K562 (cell line): ENCODE measurements around the gene CAMK2G. TPM values are rescaled to one million over a fixed set of nuclear protein-coding genes. Genes with fewer than 3 reads are reported as not detected.
A peak's percentile ranks its signal among the peaks of the same experiment; 100 is the strongest.

ENCODE experiments used
- ATAC-seq: fragments of 200-7000 bp; cut with Tn5 transposase; 3 replicates; pipeline ENCODE4 v1.9.1; 2020; ENCODE audit warnings: moderate library complexity
- BruUV-seq: library from RNA; stranded (reverse); fragments of 400-500 nt; replicated peaks from 2 replicates; lab custom pipeline; 2021; lab: Mats Ljungman, UMichigan
- CTCF ChIA-PET: fragments of 300-600 bp; formaldehyde crosslinking; extraction: SDS; loops from one replicate; lab custom pipeline; 2021; ENCODE audit warnings: low intra/inter-chr PET ratio; lab: Yijun Ruan, JAX
- POLR2A ChIA-PET: fragments of 300-600, 350-650 bp; sonication (Branson Sonifier 250); formaldehyde crosslinking; extraction: SDS; loops from one replicate; lab custom pipeline; 2021; ENCODE audit warnings: antibody characterized with exemption, inconsistent platforms; lab: Yijun Ruan, JAX
- DNase-seq, 4 experiments: peaks; one replicate each; pipeline versions ENCODE4 v3.0.0 to v3.0.0-alpha.2; 2011 to 2018; ENCODE audit warnings: low spot score in 3 of 4, mixed read lengths in 3 of 4; ENCODE audit errors: extremely low read depth in 1 of 4
- FAIRE-seq: peaks from 2 replicates; lab custom pipeline; 2011; peaks lifted over from hg19 to GRCh38; lab: Jason Lieb, UNC
- H2AFZ ChIP-seq: 2 replicates; pipeline ENCODE4 v1.6.0; 2011; ENCODE audit warnings: low read depth, low read length, control low read depth, inconsistent platforms
- H3K27ac ChIP-seq: fragments of 200-600 bp; 3 replicates; pipeline ENCODE4 v1.8.0; 2011; ENCODE audit warnings: low read depth, mild to moderate bottlenecking, control low read depth, inconsistent platforms, low read length, moderate library complexity, mixed read lengths; ENCODE audit errors: extremely low read depth
- H3K27me3 ChIP-seq, 2 experiments: fragments of 300-600 bp in 1 of 2; 2 replicates in 1 of 2; 3 replicates in 1 of 2; pipeline versions ENCODE4 v1.6.0 to v1.8.0; 2011; ENCODE audit warnings: inconsistent platforms in 2 of 2, low read length in 2 of 2, mild to moderate bottlenecking in 1 of 2, mixed read lengths in 1 of 2, moderate library complexity in 1 of 2; ENCODE audit not compliant: control insufficient read depth in 2 of 2, insufficient read depth in 2 of 2
- H3K36me3 ChIP-seq: fragments of 300-600 bp; 3 replicates; pipeline ENCODE4 v1.8.0; 2011; ENCODE audit warnings: mild to moderate bottlenecking, low read length, inconsistent platforms; ENCODE audit not compliant: control insufficient read depth, insufficient read depth
- H3K4me1 ChIP-seq, 2 experiments: fragments of 200-600 bp in 1 of 2; replicated peaks in 1 of 2; 2 replicates in 1 of 2; 3 replicates in 1 of 2; pipeline versions ENCODE4 v1.5.1 to v1.8.0; 2011; ENCODE audit warnings: inconsistent platforms in 2 of 2, low read length in 2 of 2, mild to moderate bottlenecking in 1 of 2, mixed read lengths in 1 of 2, moderate library complexity in 1 of 2; ENCODE audit not compliant: control insufficient read depth in 2 of 2, insufficient read depth in 2 of 2
- H3K4me2 ChIP-seq: 2 replicates; pipeline ENCODE4 v1.6.1; 2011; ENCODE audit warnings: low read length, control low read depth, inconsistent platforms, mixed read lengths; ENCODE audit not compliant: insufficient read depth
- H3K4me3 ChIP-seq: fragments of 200-600 bp; sonication (generic), shearing (Covaris generic); 2 replicates; pipeline ENCODE4 v1.5.1; 2016; ENCODE audit warnings: control low read depth, inconsistent platforms
- H3K79me2 ChIP-seq: fragments of 200-600 bp; 3 replicates; pipeline ENCODE4 v1.8.0; 2011; ENCODE audit warnings: low read length, inconsistent platforms; ENCODE audit not compliant: control insufficient read depth, insufficient read depth
- H3K9ac ChIP-seq, 2 experiments: 2 replicates each; pipeline versions ENCODE4 v1.6.0 to v1.6.1; 2011; ENCODE audit warnings: low read depth in 2 of 2, low read length in 2 of 2, control low read depth in 1 of 2, inconsistent platforms in 1 of 2, mild to moderate bottlenecking in 1 of 2, mixed read lengths in 1 of 2; ENCODE audit not compliant: insufficient read depth in 1 of 2
- H3K9me1 ChIP-seq: one replicate; pipeline ENCODE4 v1.6.0; 2011; ENCODE audit warnings: inconsistent platforms, mild to moderate bottlenecking, low read length, moderate library complexity; ENCODE audit not compliant: control insufficient read depth, insufficient read depth
- H3K9me3 ChIP-seq: replicated peaks from 2 replicates; pipeline ENCODE4 v1.5.1; 2011; ENCODE audit warnings: low read depth, low read length, inconsistent platforms; ENCODE audit not compliant: control insufficient read depth, insufficient read depth
- H4K20me1 ChIP-seq: replicated peaks from 2 replicates; pipeline ENCODE4 v1.6.1; 2011; ENCODE audit warnings: low read length, inconsistent platforms, mixed read lengths; ENCODE audit not compliant: control insufficient read depth, insufficient read depth
- FOSL1 ChIP-seq: fragments of 200-800 bp; sonication (Bioruptor generic); conservative IDR thresholded peaks from 2 replicates; pipeline ENCODE4 v1.6.1; 2016; ENCODE audit warnings: missing genetic modification characterization, missing compliant biosample characterization
- SRF ChIP-seq, 2 experiments: fragments of 250-450, 450-650 bp in 1 of 2; sonication (Bioruptor Pico) in 1 of 2; sonication (generic) in 1 of 2; formaldehyde crosslinking; IDR thresholded peaks; 2 replicates each; pipeline versions ENCODE4 v1.5.0 to v1.5.1; 2020 to 2022; ENCODE audit warnings: mild to moderate bottlenecking in 1 of 2, missing genetic modification reagents in 1 of 2
- ZNF165 ChIP-seq: fragments of 250-450 bp; sonication (Bioruptor Pico); IDR thresholded peaks from 2 replicates; pipeline ENCODE4 v1.4.0; 2020; ENCODE audit warnings: borderline replicate concordance
- ZNF408 ChIP-seq: fragments of 250-450 bp; sonication (Bioruptor Pico); IDR thresholded peaks from 2 replicates; pipeline ENCODE4 v1.4.0; 2020; ENCODE audit warnings: low read depth, mild to moderate bottlenecking, moderate library complexity
- WGBS: fragments of 100-300 bp; shearing (Covaris generic); methylation state at CpG from one replicate; pipeline ENCODE4 v1.1.6; 2016; ENCODE audit warnings: low coverage, mixed read lengths; ENCODE audit not compliant: insufficient coverage; ENCODE audit errors: missing lambda C conversion rate; 5-methylcytosine and 5-hydroxymethylcytosine counted together
- in situ Hi-C: fragments of 300-500 bp; cut with MboI; formaldehyde crosslinking; loops from 4 replicates; pipeline ENCODE4 v1.15.0; 2018; ENCODE audit warnings: inconsistent platforms, mixed read lengths
- intact Hi-C: fragments of 100-400 bp; cut with micrococcal nuclease; formaldehyde crosslinking; loops from 2 replicates; pipeline ENCODE4 v1.14.2; 2022
- polyA plus RNA-seq, 8 experiments: library from polyadenylated mRNA; depleted of rRNA in 4 of 8; stranded (reverse) in 5 of 8; unstranded in 3 of 8; fragments of >200 nt; fragmentation: Nextera tagmentation in 2 of 8; fragmentation: Illumina TruSeq in 1 of 8; extraction: Ambion mirVana in 2 of 8; extraction: Trizol in 1 of 8; gene quantifications; 2 replicates each; pipeline versions ENCODE4 v1.2.1 to v1.2.3, GENCODE V29; 2011 to 2014; ENCODE audit warnings: inconsistent platforms in 1 of 8, missing spikeins in 1 of 8
- total RNA-seq, 7 experiments: library from RNA; depleted of rRNA in 6 of 7; stranded (reverse); fragments of >200 nt in 6 of 7; fragmentation: Illumina TruSeq in 2 of 7; extraction: Trizol in 2 of 7; gene quantifications; 2 replicates each; pipeline versions ENCODE4 v1.2.1 to v1.2.3, GENCODE V29; 2011 to 2021; ENCODE audit warnings: low replicate concordance in 1 of 7
- TF ChIP-seq, protein P1 (sequence below), 2 experiments: fragments of 450-650 bp in 1 of 2; sonication (generic) in 1 of 2; formaldehyde crosslinking in 1 of 2; IDR thresholded peaks in 1 of 2; conservative IDR thresholded peaks in 1 of 2; 2 replicates each; pipeline versions ENCODE4 v1.6.1 to v1.8.1; 2016 to 2023; ENCODE audit warnings: mild to moderate bottlenecking in 2 of 2, moderate library complexity in 2 of 2, inconsistent platforms in 1 of 2, missing genetic modification reagents in 1 of 2

CAMK2G gene
- total and polyA plus RNA-seq, 9 of the 15 experiments (the other 6 are each of a cell fraction or from before 2014, with no cell fraction given), result 9.0 to 37.9 (median 32.6) TPM

DNA sequence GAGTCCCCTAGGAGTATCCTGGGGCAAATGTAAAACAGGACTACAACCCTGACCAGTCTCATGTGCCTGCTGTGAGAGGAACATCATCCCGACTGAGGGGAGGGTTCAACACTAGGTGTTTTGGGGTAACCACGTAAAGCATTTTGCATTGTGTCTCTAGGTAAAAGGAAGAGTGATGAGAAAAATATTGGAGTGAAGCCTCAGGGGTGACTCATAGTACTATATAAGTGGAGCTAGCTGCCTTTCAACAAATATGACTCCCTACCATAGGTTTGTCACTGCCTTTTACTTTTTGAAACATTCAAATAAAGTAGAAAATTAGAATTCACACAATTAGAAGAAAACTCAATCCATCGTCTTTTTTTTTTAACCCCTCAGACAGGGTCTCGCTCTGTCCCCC, 2.6 kb upstream of the CAMK2G start:
- Histone ChIP-seq H3K4me3 (no peak overlapping the region), H3K4me2 (no peak overlapping the region), H4K20me1 (peaks cover 6% of the 10 kb centered on the region; the same call in 1 of the 2 replicates), H2AFZ (no peak overlapping the region), H3K9me3 (no peaks in the 10 kb centered on the region), H3K9ac (no peak overlapping the region), H3K36me3 (peaks cover 12% of the 10 kb centered on the region; the same call in 2 of the 3 replicates), H3K79me2 (peaks cover 8% of the 10 kb centered on the region)
- WGBS, result 43% methylated on average over 4 of the region's 4 CpGs
- DNase-seq (no peak), FAIRE-seq (no peak)
- POLR2A ChIA-PET, result interaction anchor here (0.6 to 1.2 kb wide), 3 partner anchors 17 to 122 kb away, joined by 3 to 4 read pairs (median 3); no protein-coding TSS in a partner anchor
- no peak for TF ChIP-seq SRF (CRISPR knock-in tag; IDR thresholded peaks at IDR 0.05)
- TF ChIP-seq ZNF165, result no peak
- TF ChIP-seq, protein P1, sequence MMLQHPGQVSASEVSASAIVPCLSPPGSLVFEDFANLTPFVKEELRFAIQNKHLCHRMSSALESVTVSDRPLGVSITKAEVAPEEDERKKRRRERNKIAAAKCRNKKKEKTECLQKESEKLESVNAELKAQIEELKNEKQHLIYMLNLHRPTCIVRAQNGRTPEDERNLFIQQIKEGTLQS (IDR thresholded peaks at IDR 0.05), result 0 out of 2 replicates have a peak, but pooled peaks have one; percentile 50
- TF ChIP-seq, protein P1 (CRISPR knock-in tag; conservative IDR thresholded peaks at IDR 0.05), result no peak
- no peak for TF ChIP-seq ZNF408
- 0 out of 2 replicates have a peak, but pooled peaks have one; percentile 18 for TF ChIP-seq FOSL1 (tag)
- TF ChIP-seq, all 486 proteins: peak for 2
- Histone ChIP-seq H3K27ac (no peak overlapping the region), H3K4me1 (peaks cover 29 to 35% of the 10 kb centered on the region in 2 experiments; a peak in 4 of 5 replicates), H3K9me1 (no peaks in the 10 kb centered on the region), H3K27me3 (no peaks in the 10 kb centered on the region)
- intact Hi-C loops (no loop called here), in situ Hi-C loops (loop anchor here (5.0 to 10.0 kb wide), 3 partner anchors 100 to 625 kb away; partner anchors contain the start of gene MRPS16)
- no peak for ATAC-seq
- BruUV-seq, result no TSS peak
- CTCF ChIA-PET, result no interaction called here
